Measurements from ENCODE around the gene TES. TPM values are rescaled to one million over a fixed set of nuclear protein-coding genes. Genes with fewer than 3 reads are reported as not detected.

The TES gene
- total and polyA plus RNA-seq, 2 of the 13 experiments (the other 11 are each of a cell fraction or from before 2014, with no cell fraction given), result 21.6 to 23.0 TPM

DNA sequence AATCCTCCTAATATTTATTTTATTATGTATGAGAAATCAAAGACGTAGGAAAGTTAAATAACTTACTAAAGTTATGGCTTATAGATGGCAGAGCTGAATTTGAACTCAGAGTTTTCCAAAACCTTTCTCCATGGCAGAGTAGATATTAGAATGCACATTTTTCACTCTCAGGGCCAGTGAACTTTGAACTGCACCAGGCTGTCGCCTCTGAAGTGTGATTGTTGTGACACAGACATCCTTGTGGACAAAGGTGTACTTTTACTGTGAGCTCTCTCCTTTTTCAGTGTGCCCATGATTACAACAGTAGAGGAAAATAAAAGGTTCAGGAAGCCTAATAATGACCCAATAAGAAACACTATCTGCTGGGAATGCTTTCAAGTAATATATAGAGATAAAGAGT is 29.1 kb downstream of the TES start:
- Histone ChIP-seq H4K20me1 (ENCODE audit: insufficient read depth, low read length) (no peaks in the 10 kb centered on the region), H3K36me3 (replicated peaks in 1 of 2; ENCODE audit: control insufficient read depth in 1 of 2, insufficient read depth in 2 of 2, low read length in 2 of 2) (0 out of 5 replicates have a peak, but pooled peaks cover 0 to 2% of the 10 kb centered on the region in 2 experiments), H3K9ac (ENCODE audit: insufficient read depth, low read depth, low read length) (no peak overlapping the region), H3K27me3 (ENCODE audit: control insufficient read depth in 1 of 2, insufficient read depth in 2 of 2, low read length in 2 of 2) (no peaks in the 10 kb centered on the region), H3K4me3 (replicated peaks in 1 of 3; ENCODE audit: insufficient read depth in 1 of 3, low read depth in 2 of 3, low read length in 3 of 3) (peak overlapping the region in 1 of 3 experiments; percentile 4; a peak in 1 of 6 replicates), H3K9me3 (ENCODE audit: low read length) (peaks cover 4% of the 10 kb centered on the region), H3K27ac (ENCODE audit: extremely low read length, insufficient read depth, low read length) (peak overlapping the region; percentile 55), H3K79me2 (ENCODE audit: insufficient read depth, low read length) (no peaks in the 10 kb centered on the region), H3K4me1 (ENCODE audit: insufficient read depth, low read length) (peaks cover 22% of the 10 kb centered on the region), H3K4me2 (ENCODE audit: low read depth, low read length) (peak overlapping the region; percentile 44), H2AFZ (ENCODE audit: low read length) (no peak overlapping the region)
- in situ Hi-C loops (cut with HindIII; ENCODE audit: extremely low pct_ligation_motif_present, low pct_unique_long_range_greater_than_20kb) (loop anchor here (5.0 kb wide), 1 partner anchor 67 kb away; no protein-coding TSS in a partner anchor), intact Hi-C loops (cut with micrococcal nuclease; ENCODE audit: unreplicated experiment) (loop anchor here (1.0 to 2.0 kb wide), 3 partner anchors 29 to 101 kb away; partner anchors contain the start of gene TES)
- ChIA-PET POLR2A (interaction anchor here (1.7 kb wide), 1 partner anchor 28 kb away, joined by 6 read pairs; the partner anchor contains the start of gene TES), CTCF (ENCODE audit: low intra/inter-chr PET ratio, low total read pairs) (no interaction called here)
- BruUV-seq (replicated peaks), result no TSS peak
- 27% methylated on average over 2 of the region's 2 CpGs for WGBS (ENCODE audit: low lambda C conversion rate)
- FAIRE-seq (peak; percentile 61), DNase-seq (ENCODE audit: low spot score) (peak; percentile 94), ATAC-seq (peak; percentile 99)
- TF ChIP-seq TEAD3 (CRISPR knock-in tag; optimal IDR thresholded peaks at IDR 0.05; ENCODE audit: borderline replicate concordance) (peak; percentile 76), RCOR2 (CRISPR knock-in tag; IDR thresholded peaks at IDR 0.05) (peak; percentile 71), SOX5 (CRISPR knock-in tag; IDR thresholded peaks at IDR 0.05; ENCODE audit: borderline replicate concordance) (peak; percentile 89), SIX4 (CRISPR knock-in tag; IDR thresholded peaks at IDR 0.05) (0 out of 2 replicates have a peak, but pooled peaks have one; percentile 65), MIER2 (CRISPR knock-in tag; IDR thresholded peaks at IDR 0.05) (no peak), KDM5B (CRISPR knock-in tag; IDR thresholded peaks at IDR 0.05; ENCODE audit: borderline replicate concordance) (no peak), ARNT2 (CRISPR knock-in tag; IDR thresholded peaks at IDR 0.05; ENCODE audit: low read depth) (no peak), SOX6 (IDR thresholded peaks at IDR 0.05) (no peak), SOX6 (CRISPR knock-in tag; IDR thresholded peaks at IDR 0.05) (peak; percentile 88), ZNF180 (CRISPR knock-in tag; IDR thresholded peaks at IDR 0.05; ENCODE audit: borderline replicate concordance, low read depth) (no peak), REL (CRISPR knock-in tag; conservative IDR thresholded peaks at IDR 0.05) (no peak), ZNF709 (CRISPR knock-in tag; IDR thresholded peaks at IDR 0.05) (no peak), ERF (CRISPR knock-in tag; IDR thresholded peaks at IDR 0.05) (0 out of 2 replicates have a peak, but pooled peaks have one; percentile 52), ELF3 (CRISPR knock-in tag; IDR thresholded peaks at IDR 0.05) (peak; percentile 69; the same call in 1 of the 2 replicates)
- TF ChIP-seq, protein P1, sequence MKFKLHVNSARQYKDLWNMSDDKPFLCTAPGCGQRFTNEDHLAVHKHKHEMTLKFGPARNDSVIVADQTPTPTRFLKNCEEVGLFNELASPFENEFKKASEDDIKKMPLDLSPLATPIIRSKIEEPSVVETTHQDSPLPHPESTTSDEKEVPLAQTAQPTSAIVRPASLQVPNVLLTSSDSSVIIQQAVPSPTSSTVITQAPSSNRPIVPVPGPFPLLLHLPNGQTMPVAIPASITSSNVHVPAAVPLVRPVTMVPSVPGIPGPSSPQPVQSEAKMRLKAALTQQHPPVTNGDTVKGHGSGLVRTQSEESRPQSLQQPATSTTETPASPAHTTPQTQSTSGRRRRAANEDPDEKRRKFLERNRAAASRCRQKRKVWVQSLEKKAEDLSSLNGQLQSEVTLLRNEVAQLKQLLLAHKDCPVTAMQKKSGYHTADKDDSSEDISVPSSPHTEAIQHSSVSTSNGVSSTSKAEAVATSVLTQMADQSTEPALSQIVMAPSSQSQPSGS (CRISPR knock-in tag; IDR thresholded peaks at IDR 0.05), result peak; percentile 47; the same call in 1 of the 2 replicates
- TF ChIP-seq, protein P2, sequence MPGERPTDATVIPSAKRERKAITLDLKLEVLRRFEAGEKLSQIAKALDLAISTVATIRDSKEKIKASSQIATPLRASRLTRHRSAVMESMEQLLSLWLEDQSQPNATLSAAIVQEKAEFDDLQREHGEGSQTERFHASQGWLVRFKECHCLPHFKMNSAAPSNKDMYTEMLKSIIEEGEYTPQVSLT (CRISPR knock-in tag; IDR thresholded peaks at IDR 0.05; ENCODE audit: borderline replicate concordance, low read depth), result no peak
- TF ChIP-seq, protein P3, sequence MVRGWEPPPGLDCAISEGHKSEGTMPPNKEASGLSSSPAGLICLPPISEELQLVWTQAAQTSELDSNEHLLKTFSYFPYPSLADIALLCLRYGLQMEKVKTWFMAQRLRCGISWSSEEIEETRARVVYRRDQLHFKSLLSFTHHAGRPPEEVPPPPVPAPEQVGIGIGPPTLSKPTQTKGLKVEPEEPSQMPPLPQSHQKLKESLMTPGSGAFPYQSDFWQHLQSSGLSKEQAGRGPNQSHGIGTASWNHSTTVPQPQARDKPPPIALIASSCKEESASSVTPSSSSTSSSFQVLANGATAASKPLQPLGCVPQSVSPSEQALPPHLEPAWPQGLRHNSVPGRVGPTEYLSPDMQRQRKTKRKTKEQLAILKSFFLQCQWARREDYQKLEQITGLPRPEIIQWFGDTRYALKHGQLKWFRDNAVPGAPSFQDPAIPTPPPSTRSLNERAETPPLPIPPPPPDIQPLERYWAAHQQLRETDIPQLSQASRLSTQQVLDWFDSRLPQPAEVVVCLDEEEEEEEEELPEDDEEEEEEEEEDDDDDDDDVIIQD (CRISPR knock-in tag; IDR thresholded peaks at IDR 0.05; ENCODE audit: low read depth), result 0 out of 2 replicates have a peak, but pooled peaks have one; percentile 43
- TF ChIP-seq, protein P4, sequence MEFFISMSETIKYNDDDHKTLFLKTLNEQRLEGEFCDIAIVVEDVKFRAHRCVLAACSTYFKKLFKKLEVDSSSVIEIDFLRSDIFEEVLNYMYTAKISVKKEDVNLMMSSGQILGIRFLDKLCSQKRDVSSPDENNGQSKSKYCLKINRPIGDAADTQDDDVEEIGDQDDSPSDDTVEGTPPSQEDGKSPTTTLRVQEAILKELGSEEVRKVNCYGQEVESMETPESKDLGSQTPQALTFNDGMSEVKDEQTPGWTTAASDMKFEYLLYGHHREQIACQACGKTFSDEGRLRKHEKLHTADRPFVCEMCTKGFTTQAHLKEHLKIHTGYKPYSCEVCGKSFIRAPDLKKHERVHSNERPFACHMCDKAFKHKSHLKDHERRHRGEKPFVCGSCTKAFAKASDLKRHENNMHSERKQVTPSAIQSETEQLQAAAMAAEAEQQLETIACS (CRISPR knock-in tag; IDR thresholded peaks at IDR 0.05), result no peak

All from HepG2 (cell line).